ENCODE results near the gene NEK1. TPM values are rescaled to one million over a fixed set of nuclear protein-coding genes. Genes with fewer than 3 reads are reported as not detected.

The NEK1 gene
- total RNA-seq, 2 donors from 2014 or later = 7.2 to 9.3 TPM

DNA sequence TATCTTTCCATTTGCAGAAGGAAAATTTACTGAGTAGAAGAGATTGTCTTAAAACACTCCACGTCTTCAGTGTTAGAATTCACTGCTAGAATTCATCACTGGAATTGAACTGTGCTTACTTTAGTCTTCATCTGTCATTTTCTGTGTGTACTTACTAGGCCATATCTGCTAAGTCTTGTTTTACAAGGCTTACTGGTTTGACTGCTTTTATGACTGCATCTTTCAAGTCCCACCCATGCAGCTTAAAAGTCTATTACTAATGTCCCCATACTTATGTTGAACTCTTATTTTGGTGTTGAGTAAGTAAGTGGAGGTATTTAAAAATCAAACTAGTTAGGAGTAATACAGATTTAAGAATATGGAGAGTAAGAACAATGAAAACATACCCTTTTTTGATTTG lies 22.6 kb upstream of the NEK1 start:
- H3K27ac ChIP-seq = no peak overlapping the region
- no peaks in the 10 kb centered on the region for H3K27me3 ChIP-seq
- TF ChIP-seq, protein P1, sequence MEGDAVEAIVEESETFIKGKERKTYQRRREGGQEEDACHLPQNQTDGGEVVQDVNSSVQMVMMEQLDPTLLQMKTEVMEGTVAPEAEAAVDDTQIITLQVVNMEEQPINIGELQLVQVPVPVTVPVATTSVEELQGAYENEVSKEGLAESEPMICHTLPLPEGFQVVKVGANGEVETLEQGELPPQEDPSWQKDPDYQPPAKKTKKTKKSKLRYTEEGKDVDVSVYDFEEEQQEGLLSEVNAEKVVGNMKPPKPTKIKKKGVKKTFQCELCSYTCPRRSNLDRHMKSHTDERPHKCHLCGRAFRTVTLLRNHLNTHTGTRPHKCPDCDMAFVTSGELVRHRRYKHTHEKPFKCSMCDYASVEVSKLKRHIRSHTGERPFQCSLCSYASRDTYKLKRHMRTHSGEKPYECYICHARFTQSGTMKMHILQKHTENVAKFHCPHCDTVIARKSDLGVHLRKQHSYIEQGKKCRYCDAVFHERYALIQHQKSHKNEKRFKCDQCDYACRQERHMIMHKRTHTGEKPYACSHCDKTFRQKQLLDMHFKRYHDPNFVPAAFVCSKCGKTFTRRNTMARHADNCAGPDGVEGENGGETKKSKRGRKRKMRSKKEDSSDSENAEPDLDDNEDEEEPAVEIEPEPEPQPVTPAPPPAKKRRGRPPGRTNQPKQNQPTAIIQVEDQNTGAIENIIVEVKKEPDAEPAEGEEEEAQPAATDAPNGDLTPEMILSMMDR (IDR thresholded peaks at IDR 0.05) = no peak

DNA sequence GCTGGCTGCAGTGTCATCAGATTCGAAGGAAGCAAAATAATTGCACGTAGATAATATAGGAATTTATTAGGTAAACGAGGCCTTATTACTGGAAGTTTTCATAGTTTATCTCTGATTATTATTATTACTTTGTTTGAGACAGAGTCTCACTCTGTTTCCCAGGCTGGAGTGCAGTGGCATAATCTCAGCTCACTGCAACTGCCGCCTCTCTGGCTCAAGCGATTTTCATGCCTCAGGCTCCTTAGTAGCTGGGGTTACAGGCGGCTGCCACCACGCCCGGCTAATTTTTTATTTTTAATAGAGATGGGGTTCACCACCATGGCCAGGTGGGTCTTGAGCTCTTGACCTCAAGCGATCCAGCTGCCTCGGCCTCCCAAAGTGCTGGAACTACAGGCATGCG lies 20.5 kb upstream of the NEK1 start:
- no peak for DNase-seq (ENCODE audit: low spot score)
- H3K36me3 ChIP-seq = peaks cover 10% of the 10 kb centered on the region
- H3K9me3 ChIP-seq = no peaks in the 10 kb centered on the region
- no peak overlapping the region for H3K27ac ChIP-seq
- H3K4me1 ChIP-seq = peaks cover 0 to 15% of the 10 kb centered on the region in 2 donors
- TF ChIP-seq, protein P1 (IDR thresholded peaks at IDR 0.05) = no peak
- no peaks in the 10 kb centered on the region for H3K27me3 ChIP-seq
- no peak overlapping the region for H3K4me3 ChIP-seq

More for the DNA sequence above, 22.6 kb upstream of the NEK1 start:
- H3K4me3 ChIP-seq = no peak overlapping the region
- peaks cover 20% of the 10 kb centered on the region for H3K36me3 ChIP-seq
- no peaks in the 10 kb centered on the region for H3K9me3 ChIP-seq
- DNase-seq (ENCODE audit: low spot score) = no peak
- H3K4me1 ChIP-seq = no peaks in the 10 kb centered on the region

DNA sequence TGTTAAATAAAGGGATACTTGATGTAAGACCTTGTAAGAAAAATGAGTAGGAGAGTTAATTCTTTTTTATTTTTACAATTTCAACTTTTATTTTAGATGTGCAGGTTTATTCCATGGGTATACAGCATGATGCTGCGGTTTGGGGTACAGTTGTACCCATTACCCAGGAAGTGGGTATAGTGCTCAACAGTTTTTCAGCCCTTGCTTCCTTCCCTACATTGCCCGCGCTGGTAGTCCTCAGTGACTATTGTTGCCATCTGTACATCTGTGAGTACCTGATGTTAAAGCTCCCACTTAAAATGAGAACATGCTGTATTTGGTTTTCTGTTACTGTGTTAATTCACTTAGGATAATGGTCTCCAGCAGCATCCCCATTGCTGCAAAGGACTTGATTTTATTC lies 17.7 kb upstream of the NEK1 start:
- Histone ChIP-seq H3K36me3 (no peaks in the 10 kb centered on the region), H3K4me3 (no peak overlapping the region), H3K9me3 (no peaks in the 10 kb centered on the region), H3K27me3 (no peaks in the 10 kb centered on the region), H3K4me1 (peaks cover 0 to 19% of the 10 kb centered on the region in 2 donors), H3K27ac (no peak overlapping the region)
- no peak for DNase-seq (ENCODE audit: low spot score)
- TF ChIP-seq, protein P1 (IDR thresholded peaks at IDR 0.05) = no peak

DNA sequence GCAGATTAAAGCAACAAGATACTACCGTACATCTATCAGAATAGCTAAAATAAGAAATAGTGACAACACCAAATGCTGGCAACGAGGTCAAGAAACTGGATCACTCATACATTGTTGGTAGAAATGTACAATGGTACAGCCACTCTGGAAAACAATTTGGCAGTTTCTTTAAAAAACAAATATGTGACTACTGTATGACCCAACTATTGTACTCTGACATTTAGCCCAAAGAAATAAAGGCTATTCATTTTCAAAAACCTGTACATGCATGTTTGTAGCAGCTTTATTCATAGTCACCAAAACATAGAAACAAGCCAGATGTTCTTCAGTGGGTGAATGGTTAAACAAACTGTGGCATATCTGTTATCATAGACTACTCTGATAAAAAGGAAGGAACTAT lies 16.2 kb upstream of the NEK1 start:
- H3K4me1 ChIP-seq = peaks cover 0 to 24% of the 10 kb centered on the region in 2 donors
- H3K9me3 ChIP-seq = no peaks in the 10 kb centered on the region
- H3K4me3 ChIP-seq = no peak overlapping the region
- H3K27me3 ChIP-seq = no peaks in the 10 kb centered on the region
- H3K36me3 ChIP-seq = no peaks in the 10 kb centered on the region
- TF ChIP-seq, protein P1 (IDR thresholded peaks at IDR 0.05) = no peak
- no peak for DNase-seq (ENCODE audit: low spot score)
- H3K27ac ChIP-seq = peak overlapping the region in 1 of 2 donors; percentile 61

DNA sequence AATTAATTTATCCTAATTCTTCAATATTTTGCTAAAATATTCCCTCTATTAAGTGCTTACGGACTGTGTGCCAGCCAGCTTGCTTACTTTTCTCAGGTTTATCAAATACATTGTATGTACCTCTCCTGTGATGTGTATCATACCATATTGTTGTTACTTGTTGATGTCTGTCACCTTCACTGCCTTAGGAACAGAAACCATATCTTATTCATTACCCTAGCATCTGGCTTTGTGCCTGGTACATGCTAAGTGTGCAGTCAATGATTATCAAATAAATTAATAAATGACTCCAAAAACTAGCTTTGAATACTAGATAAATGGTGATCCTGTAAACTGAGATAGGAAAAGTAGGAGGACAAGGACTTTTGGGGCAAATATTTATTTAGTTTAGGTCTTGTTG lies 14.9 kb upstream of the NEK1 start:
- no peak for DNase-seq (ENCODE audit: low spot score)
- Histone ChIP-seq H3K36me3 (no peaks in the 10 kb centered on the region), H3K27ac (peak overlapping the region; percentile 43 to 61), H3K4me3 (no peak overlapping the region), H3K9me3 (no peaks in the 10 kb centered on the region), H3K27me3 (no peaks in the 10 kb centered on the region), H3K4me1 (peaks cover 0 to 31% of the 10 kb centered on the region in 2 donors)
- TF ChIP-seq, protein P1 (IDR thresholded peaks at IDR 0.05) = no peak
